22Rv1 (cell line): Measurements from ENCODE around the gene DLD.

ENCODE experiments used
- ZFX ChIP-seq: fragments of 450-650 bp; IDR thresholded peaks from 2 replicates; pipeline ENCODE4 v1.6.1; 2017; ENCODE audit warnings: antibody characterized with exemption, borderline replicate concordance
- TF ChIP-seq, protein P1 (sequence below): fragments of 450-650 bp; IDR thresholded peaks from 2 replicates; pipeline ENCODE4 v1.5.1; 2017; ENCODE audit warnings: mild to moderate bottlenecking

DNA sequence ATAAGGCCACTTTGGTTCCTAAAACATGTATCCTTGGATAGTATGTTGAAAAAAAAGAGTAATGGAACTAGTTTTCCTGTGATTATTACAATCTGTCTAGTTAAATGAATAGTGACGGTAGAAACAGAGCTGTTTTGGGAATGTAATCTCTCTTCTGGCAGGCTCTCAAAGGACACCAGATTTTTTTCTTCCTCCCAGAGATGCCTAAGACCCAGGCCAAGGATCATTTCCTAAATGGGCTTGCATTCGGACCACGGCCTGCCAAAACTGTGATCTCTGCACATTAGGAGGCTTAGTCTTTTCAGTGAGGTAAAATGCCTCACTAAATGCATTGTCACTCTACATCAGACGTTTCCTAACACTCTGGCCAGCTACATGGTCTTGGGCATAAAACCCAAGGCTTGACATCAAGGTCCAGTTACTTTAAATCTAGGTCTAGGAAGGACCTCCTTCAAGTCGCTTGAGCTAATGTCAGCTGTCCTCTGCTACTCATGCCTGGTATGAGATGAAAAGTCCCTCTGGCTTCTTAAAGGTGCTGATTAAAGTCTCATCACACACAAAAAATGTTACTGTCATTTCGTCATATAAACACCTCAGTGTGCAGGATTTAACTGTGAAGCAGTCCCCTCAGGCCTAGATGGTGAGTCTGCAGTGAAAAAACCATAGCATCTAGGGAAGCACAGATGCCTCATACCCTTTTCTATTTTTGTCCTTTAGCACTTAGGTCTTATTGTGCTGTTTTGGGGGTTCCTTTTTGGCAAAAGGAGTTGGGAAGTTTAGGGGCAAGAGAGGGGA, 47.7 kb downstream of the DLD start:
- TF ChIP-seq, protein P1, sequence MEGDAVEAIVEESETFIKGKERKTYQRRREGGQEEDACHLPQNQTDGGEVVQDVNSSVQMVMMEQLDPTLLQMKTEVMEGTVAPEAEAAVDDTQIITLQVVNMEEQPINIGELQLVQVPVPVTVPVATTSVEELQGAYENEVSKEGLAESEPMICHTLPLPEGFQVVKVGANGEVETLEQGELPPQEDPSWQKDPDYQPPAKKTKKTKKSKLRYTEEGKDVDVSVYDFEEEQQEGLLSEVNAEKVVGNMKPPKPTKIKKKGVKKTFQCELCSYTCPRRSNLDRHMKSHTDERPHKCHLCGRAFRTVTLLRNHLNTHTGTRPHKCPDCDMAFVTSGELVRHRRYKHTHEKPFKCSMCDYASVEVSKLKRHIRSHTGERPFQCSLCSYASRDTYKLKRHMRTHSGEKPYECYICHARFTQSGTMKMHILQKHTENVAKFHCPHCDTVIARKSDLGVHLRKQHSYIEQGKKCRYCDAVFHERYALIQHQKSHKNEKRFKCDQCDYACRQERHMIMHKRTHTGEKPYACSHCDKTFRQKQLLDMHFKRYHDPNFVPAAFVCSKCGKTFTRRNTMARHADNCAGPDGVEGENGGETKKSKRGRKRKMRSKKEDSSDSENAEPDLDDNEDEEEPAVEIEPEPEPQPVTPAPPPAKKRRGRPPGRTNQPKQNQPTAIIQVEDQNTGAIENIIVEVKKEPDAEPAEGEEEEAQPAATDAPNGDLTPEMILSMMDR, result no peak
- no peak for TF ChIP-seq ZFX
